HAP-1 (cell line): Measurements from ENCODE around the gene EVA1C.
"Not testable (repeated sequence)": the region's sequence is repeated elsewhere in the genome, so short reads cannot be mapped to it uniquely, and the experiment has no call there.

Experiments used
- DNase-seq, 2 experiments: peaks; one replicate each; pipeline ENCODE4 v3.0.0-alpha.2; 2016 to 2020; ENCODE audit warnings: low spot score in 2 of 2
- H3K27me3 ChIP-seq: fragments of 250-450 bp; sonication (Bioruptor Pico); 2 replicates; pipeline ENCODE4 v1.5.1; 2020; ENCODE audit warnings: low read depth, mild to moderate bottlenecking, moderate library complexity
- H3K36me3 ChIP-seq: fragments of 250-450 bp; sonication (Bioruptor Pico); replicated peaks from 2 replicates; pipeline ENCODE4 v1.5.1; 2020; ENCODE audit warnings: mild to moderate bottlenecking
- H3K4me1 ChIP-seq: fragments of 250-450 bp; sonication (Bioruptor Pico); 2 replicates; pipeline ENCODE4 v1.5.1; 2020; ENCODE audit warnings: mild to moderate bottlenecking
- H3K4me3 ChIP-seq: fragments of 250-450 bp; sonication (Bioruptor Pico); 2 replicates; pipeline ENCODE4 v1.5.1; 2020; ENCODE audit warnings: mild to moderate bottlenecking, moderate library complexity
- H3K9me3 ChIP-seq: fragments of 250-450 bp; sonication (Bioruptor Pico); 2 replicates; pipeline ENCODE4 v1.5.1; 2020; ENCODE audit warnings: mild to moderate bottlenecking, moderate library complexity
- in situ Hi-C: fragments of 300-500 bp; cut with MboI; formaldehyde crosslinking; loops from 3 replicates; pipeline ENCODE4 v1.14.3; 2020; ENCODE audit warnings: low sequenced_read_pairs, inconsistent platforms, mixed read lengths

Gene EVA1C

DNA sequence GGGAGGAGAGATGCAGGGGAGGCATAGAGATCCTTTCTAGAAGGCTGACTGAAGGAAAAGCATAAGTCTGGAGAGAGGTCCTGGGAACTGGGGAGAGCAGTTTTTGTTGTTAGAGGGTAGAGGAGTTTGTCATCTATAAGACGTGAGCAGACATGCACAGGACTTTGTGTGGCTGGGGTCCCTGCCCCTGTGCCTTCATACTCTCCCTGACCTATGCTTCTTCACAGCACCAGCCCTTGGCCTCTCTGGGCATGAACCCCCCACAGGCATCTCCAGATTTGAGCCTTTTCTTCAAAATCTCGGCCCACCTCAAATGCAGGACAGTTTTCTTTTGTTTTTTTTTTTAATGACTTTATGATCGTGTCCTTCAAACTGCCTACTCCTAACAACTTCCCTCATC is 79.9 kb downstream of the EVA1C start:
- Histone ChIP-seq H3K36me3 (no peaks in the 10 kb centered on the region), H3K4me3 (no peak overlapping the region), H3K9me3 (no peaks in the 10 kb centered on the region; the same call in 1 of the 2 replicates), H3K4me1 (no peaks in the 10 kb centered on the region; the same call in 1 of the 2 replicates), H3K27me3 (no peaks in the 10 kb centered on the region)
- DNase-seq: no peak
- in situ Hi-C loops: no loop called here

DNA sequence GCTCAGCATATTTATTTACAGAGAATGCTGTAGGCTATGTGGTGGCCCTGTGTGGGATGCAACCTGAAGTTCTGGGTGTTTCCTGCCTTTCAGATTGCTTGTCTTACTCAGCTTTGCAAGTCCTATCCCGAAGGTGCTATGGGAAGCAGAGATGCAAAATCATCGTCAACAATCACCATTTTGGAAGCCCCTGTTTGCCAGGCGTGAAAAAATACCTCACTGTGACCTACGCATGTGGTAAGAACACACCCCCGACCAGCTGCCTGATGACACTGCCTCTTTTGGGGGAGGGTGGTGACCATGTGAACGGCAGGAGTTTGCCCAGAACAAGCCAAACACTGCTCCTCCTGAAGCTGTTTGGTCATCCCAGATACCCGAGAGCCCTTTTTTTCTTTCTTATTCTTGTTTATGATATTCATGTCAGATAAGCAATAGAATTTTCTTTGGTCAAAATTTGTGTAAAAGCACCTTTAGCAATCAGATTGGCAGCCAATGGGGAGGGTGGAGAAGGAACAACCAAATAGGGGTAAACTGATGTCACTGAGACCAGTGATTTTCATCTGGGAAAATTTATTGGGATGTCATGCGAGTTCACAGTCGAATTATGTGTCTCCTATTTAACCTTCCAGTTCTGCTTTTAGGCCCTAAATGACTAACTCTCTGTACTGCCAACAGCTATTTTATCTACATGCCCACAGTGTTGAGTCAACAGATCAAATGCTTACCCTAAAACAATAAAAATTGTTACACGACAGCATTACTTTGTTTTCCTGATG is 82.6 kb downstream of the EVA1C start:
- Histone ChIP-seq H3K27me3 (no peaks in the 10 kb centered on the region), H3K4me1 (no peaks in the 10 kb centered on the region; the same call in 1 of the 2 replicates), H3K9me3 (no peaks in the 10 kb centered on the region), H3K36me3 (no peaks in the 10 kb centered on the region), H3K4me3 (no peak overlapping the region)
- DNase-seq: no peak
- in situ Hi-C loops: no loop called here

DNA sequence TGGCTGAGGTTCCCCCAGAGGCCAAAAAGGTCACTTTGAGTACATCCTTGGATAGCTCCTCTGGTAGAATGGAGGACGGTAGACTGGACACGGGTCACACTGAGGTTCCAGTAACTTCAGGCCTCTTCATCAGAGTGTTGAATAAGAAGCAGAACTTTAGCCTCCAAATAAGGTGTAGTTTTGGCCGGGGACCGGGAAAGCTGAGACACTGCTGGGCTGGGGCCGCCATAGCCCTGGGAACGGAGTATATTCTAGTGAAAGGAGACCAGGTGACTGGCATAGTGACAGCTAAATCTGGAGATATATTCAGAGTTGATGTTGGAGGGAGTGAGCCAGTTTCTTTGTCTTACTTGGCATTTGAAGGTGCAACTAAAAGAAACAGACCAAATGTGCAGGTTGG is 84.1 kb downstream of the EVA1C start:
- H3K4me3 ChIP-seq: no peak overlapping the region
- H3K36me3 ChIP-seq: no peaks in the 10 kb centered on the region
- in situ Hi-C loops: no loop called here
- no peaks in the 10 kb centered on the region; the same call in 1 of the 2 replicates for H3K4me1 ChIP-seq
- DNase-seq: no peak
- H3K9me3 ChIP-seq: no peaks in the 10 kb centered on the region
- no peaks in the 10 kb centered on the region for H3K27me3 ChIP-seq

DNA sequence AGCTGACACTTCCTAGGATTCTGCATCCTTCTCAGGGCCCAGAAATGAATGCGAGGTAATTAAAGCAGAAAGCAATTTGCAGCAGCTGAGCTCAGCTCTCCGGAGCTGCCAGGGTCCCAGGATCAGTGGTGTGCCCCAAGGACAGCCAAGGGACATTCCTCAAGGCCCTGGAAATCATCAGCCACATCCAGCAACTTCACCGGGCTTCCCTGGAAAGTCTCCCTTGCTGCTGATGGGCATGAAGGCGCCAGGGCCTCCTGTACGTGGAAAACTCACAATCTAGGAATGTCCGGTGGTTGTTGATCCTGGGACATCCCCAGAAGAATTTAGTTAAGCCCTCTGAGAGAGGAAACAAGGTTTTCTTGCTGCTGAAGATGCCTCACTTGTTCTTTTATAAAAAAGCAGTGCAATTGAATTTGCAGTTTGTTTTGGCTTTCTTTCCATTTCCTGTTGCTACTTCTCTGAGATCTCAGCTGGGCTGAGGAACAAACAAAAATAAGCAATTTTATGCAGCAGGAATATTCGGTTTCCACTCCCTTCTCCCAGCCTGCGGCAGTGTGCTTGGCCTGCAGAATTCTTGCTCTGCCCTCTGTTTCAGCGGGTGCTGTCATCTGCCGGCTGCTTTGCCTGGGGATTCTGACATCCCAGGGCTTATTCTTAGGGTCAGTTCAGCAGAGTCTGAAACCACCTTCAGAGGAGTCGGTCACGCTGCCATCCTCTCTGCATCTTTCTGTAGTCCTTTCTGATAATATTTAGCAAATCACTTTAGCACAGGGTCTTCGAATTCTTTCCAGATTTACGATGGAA is 86.9 kb downstream of the EVA1C start:
- no peak for DNase-seq
- Histone ChIP-seq H3K4me1 (no peaks in the 10 kb centered on the region; the same call in 1 of the 2 replicates), H3K36me3 (no peaks in the 10 kb centered on the region), H3K27me3 (no peaks in the 10 kb centered on the region), H3K9me3 (no peaks in the 10 kb centered on the region), H3K4me3 (no peak overlapping the region)
- in situ Hi-C loops: no loop called here

DNA sequence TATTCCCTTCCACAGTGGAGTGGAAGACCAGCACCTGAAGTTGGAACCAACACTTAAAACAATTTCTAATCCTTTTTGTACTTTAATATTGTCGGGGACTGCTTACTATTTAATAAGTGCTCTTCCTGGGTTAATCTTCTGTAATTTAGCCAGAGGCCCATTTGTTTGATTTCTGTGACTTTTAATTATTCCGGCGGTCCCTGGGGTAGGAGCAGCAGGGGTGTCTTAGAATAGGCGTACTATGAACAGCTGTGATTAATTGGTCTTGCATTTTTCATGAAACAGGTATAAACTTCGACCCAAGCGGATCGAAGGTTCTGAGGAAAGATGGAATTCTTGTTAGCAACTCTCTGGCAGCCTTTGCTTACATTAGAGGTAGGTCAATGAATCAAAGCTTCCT is 91.1 kb downstream of the EVA1C start:
- H3K36me3 ChIP-seq, in situ Hi-C loops: not testable (repeated sequence)

DNA sequence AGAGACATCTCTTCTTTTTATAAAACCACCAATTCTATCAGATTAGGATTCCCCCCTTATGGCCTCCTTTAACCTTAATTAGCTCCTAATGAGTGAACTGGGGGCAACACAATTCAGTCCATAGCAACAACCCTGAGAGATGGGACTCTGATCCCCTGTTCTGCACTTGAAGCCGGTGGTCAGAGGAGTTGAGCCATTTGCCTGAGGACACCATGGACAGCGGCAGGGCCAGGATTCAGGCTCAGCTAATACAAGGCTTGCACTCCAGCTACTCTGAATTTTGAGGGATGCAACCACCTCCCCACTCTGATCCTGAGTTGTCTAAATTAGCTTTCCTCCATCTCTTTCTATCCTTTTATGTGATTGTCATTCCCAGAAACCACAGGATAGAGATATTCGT is 93.3 kb downstream of the EVA1C start:
- H3K36me3 ChIP-seq, H3K9me3 ChIP-seq, in situ Hi-C loops, H3K4me1 ChIP-seq, H3K4me3 ChIP-seq, DNase-seq, H3K27me3 ChIP-seq: not testable (repeated sequence)

More for the DNA sequence above, 91.1 kb downstream of the EVA1C start:
- DNase-seq, H3K27me3 ChIP-seq, H3K4me3 ChIP-seq, H3K9me3 ChIP-seq, H3K4me1 ChIP-seq: not testable (repeated sequence)

DNA sequence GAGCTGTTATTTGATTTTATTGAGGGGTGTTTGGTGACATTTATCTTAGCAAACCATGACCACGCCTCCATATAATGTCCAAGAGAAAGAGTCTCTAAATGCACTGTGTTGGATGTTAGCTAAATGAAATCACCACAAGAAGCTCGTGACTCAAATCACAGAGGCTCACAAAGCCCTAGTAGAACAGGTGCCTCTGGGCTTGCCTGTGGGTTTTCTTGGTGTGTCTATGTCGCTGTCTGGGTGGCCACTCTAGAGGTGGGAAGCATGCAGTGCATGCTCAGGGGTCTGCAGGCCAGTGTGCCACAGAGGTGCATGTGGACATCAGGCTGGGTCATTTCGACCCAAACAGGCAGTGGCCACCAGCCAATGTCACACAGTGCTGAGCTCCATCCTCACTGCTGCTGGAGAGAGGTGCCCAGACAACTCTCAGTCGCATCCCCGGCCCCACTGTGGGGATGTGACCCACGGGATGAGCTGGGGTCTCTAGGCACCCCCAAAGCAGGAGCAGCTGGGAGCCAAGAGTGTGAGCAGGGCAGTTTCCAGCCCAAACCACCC is 94.0 kb downstream of the EVA1C start:
- in situ Hi-C loops, H3K4me3 ChIP-seq, H3K36me3 ChIP-seq, H3K4me1 ChIP-seq, H3K27me3 ChIP-seq, H3K9me3 ChIP-seq, DNase-seq: not testable (repeated sequence)

DNA sequence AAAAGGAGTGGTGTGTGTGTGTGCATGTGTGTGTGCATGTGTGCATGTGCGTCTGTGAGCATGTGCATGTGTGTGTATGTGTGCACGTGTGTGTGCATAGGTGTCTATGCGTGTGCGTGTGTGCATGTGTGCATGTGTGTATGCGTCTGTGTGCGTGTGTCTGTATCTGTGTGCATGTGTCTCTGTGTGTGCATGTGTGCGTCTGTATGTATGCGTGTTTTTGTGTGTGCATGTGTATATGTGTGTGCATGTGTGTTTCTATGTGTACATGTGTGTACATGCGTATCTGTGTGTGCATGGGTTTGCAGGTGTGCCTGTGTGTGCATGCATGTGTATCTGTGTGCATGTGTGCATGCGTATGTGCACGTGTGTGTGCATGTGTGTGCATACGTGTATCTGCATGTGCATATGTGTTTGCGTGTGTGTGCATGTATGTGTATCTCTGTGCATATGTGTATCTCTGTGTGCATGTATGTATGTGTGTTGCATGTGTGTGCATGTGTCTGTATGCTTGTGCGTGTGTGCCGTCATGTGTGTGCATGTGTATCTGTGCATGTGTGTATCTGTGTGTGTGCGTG is 94.9 kb downstream of the EVA1C start:
- no peaks in the 10 kb centered on the region for H3K36me3 ChIP-seq
- no peak overlapping the region for H3K4me3 ChIP-seq
- in situ Hi-C loops: no loop called here
- H3K27me3 ChIP-seq: no peaks in the 10 kb centered on the region
- no peaks in the 10 kb centered on the region for H3K9me3 ChIP-seq
- DNase-seq: no peak
- H3K4me1 ChIP-seq: no peaks in the 10 kb centered on the region

DNA sequence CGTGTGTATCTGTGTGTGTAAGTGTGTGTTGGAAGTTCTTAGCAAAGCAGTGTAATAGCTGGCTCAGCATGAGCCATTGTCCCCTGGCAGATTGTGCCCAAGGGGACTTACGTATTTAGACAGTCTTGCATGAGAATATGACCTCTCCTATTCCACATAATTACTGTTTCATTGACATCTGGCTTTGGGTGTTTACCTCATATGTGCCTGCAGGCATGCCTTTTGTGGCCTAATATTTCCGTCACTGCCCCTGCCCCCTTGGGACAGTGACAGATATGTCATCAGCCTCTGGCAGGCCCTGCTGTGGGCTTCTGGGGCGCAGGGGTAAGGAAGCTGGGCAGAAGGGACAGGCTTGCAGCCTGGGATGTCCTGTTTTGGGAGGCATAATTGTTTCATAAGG is 95.5 kb downstream of the EVA1C start:
- H3K9me3 ChIP-seq, in situ Hi-C loops, H3K27me3 ChIP-seq, H3K36me3 ChIP-seq, H3K4me3 ChIP-seq, H3K4me1 ChIP-seq: not testable (repeated sequence)
- DNase-seq: peak; percentile 9 to 38

DNA sequence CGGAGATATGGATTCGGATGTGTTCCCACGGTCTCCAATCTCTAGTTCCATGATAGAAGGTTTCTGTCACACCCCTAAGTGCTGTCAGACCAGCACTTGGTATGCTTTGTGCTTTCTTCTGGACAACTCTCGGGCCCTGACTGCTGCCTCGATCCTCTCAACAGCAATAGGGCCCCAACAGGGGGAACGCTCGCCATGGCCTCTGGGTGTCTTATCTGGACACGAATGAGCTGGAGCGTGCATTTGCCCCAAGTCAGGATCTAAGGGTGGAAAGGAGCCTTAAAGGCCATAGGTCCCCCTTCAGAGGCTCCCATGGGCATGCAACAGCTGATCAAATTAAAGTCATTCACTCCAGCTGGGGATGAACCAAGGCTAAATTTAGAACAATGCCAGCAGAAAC is 96.1 kb downstream of the EVA1C start:
- Histone ChIP-seq H3K36me3 (no peaks in the 10 kb centered on the region), H3K27me3 (no peaks in the 10 kb centered on the region), H3K4me3 (no peak overlapping the region), H3K9me3 (no peaks in the 10 kb centered on the region), H3K4me1 (no peaks in the 10 kb centered on the region)
- in situ Hi-C loops: no loop called here
- DNase-seq: no peak

DNA sequence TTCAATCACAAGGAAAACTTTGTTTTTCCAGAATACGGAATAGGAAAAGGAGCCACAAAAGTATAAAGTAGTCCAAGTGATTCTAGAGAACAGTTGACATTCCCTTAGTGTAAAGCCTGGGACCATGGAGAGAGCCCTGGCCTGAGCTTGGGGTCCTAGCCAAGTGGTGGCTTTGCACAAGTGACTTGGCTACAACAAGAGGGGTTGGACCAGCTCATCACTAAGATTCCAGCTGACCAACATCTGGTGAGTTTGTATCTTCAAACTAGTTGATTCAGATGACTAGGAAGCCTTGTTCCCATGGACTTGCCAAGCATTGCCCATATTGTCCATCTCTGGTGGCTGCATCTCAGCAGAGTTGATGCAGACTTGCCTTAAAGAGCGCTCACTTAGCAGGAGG is 96.5 kb downstream of the EVA1C start:
- H3K4me1 ChIP-seq, DNase-seq, H3K4me3 ChIP-seq, H3K36me3 ChIP-seq, H3K9me3 ChIP-seq, in situ Hi-C loops, H3K27me3 ChIP-seq: not testable (repeated sequence)

DNA sequence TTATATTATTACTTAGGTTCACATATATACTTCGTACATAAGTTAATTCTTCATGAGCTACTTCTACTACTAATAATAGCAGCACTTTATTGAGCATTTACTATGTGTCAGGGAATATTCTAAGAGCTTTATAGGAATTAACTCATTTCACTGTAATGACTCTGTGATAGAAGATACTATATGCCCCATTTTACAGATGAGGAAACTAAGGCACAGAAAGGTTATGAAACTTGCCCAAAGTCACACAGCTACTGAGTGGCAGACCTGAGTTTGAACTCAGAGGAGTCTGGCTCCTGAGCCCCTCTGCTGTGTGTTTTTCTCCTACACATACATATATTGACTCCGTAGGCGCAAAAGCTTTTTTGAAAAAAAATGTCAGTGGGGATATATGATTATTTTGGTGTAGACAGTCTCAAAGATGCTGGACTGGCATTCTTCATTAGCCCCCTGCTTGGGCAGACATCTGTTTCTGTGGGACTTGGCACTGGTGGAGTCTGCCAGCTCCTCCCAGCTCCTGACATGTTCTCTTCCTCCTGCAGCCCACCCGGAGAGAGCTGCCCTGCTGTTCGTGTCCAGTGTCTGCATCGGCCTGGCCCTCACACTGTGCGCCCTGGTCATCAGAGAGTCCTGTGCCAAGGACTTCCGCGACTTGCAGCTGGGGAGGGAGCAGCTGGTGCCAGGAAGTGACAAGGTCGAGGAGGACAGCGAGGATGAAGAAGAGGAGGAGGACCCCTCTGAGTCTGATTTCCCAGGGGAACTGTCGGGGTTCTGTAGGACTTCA is 102.0 kb downstream of the EVA1C start:
- in situ Hi-C loops: no loop called here
- Histone ChIP-seq H3K36me3 (no peaks in the 10 kb centered on the region), H3K9me3 (no peaks in the 10 kb centered on the region), H3K27me3 (no peaks in the 10 kb centered on the region), H3K4me3 (no peak overlapping the region), H3K4me1 (peaks cover 7% of the 10 kb centered on the region)
- DNase-seq: no peak

DNA sequence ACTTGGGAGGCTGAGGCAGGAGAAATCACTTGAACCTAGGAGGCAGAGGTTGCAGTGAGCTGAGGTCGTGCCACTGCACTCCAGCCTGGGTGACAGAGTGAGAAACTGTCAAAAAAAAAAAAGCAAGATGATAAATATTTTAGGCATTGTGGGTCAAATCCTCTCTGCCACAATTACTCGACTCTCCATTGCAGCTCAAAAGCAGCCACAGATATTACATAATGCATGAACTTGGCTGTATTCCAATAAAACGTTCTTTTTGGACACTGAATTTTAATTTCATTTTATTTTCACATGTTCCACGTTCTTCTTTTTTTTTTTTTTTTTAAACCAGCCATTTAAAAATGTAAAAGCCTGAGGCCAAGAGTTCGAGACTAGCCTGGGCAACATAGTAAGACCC is 103.4 kb downstream of the EVA1C start:
- H3K36me3 ChIP-seq: no peaks in the 10 kb centered on the region
- no peaks in the 10 kb centered on the region for H3K9me3 ChIP-seq
- in situ Hi-C loops: no loop called here
- no peak for DNase-seq
- H3K27me3 ChIP-seq: no peaks in the 10 kb centered on the region
- H3K4me3 ChIP-seq: no peak overlapping the region
- peaks cover 7% of the 10 kb centered on the region for H3K4me1 ChIP-seq
